HG02885 (cell line): Measurements from ENCODE around the gene KLHL9.

Experiments
- ATAC-seq: cut with Tn5 transposase; IDR thresholded peaks from one replicate; pipeline ENCODE4 v1.9.1; 2021; ENCODE audit warnings: mild to moderate bottlenecking; ENCODE audit not compliant: unreplicated experiment, poor library complexity

Gene KLHL9

DNA sequence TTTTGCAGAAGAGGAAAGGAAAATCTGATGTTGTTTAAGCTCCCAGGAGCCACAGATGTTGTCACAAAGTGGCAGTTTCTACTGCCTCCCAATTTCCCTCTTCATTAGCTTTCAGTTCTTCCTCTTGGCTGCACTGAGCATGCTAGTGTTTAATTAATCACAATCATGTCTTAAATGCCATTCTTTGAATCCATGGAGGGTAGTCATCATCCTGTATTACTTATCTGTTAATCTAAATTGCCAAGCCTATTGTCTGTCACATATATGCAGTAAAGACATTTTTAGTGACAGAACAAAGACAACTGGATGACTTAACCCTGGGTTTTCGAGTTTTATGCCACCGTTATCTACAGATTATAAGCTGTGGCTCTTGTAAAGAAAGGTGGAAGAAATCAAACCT, 14.7 kb downstream of the KLHL9 start:
- ATAC-seq, result no peak

- ATAC-seq, result peak; percentile 81
These were observed 17.0 kb downstream of the KLHL9 start for GRCh38 chr9:21317956-21318923.

DNA sequence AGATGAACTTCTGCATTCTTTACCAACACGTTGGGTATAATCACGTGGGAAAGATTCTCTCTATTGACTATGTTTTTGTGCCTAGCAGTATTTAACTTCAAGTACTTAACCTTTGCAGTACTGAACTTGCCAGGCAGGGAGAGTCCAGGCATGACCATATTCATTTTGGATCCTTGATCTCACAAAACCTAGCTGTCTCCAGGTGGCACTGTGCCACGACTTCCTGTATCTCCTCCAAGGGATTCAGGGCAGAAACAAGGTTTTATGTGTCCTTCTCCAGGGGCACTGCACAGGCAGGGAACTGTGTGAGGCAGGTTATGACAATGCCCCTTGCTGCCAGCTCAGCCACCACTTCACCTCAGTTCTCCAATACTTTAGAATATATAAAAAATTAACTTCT, 18.3 kb downstream of the KLHL9 start:
- no peak for ATAC-seq

- ATAC-seq, result no peak
These were observed 19.0 kb downstream of the KLHL9 start for GRCh38 chr9:21316032-21316842.

- ATAC-seq, result no peak
These were observed 21.1 kb downstream of the KLHL9 start for GRCh38 chr9:21314152-21314551.

DNA sequence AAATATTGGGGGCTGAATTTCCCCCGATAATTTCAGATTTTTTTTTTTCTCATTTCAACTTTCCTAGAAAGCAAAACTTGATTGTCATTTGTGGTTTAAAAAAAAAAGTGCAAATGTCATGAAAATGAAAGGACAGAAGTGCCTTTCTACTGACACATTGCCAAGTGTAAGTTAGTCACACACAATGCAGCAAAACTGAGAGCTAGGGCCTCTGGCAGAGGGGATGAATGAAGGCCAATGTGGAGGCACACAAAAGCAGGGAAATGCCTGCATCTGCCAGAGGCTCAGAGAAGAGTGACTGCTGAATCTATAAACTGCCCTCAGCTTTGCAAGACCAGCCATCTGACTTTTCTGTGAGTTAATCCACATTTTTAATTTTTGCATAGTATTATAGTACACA, 23.3 kb downstream of the KLHL9 start:
- no peak for ATAC-seq

DNA sequence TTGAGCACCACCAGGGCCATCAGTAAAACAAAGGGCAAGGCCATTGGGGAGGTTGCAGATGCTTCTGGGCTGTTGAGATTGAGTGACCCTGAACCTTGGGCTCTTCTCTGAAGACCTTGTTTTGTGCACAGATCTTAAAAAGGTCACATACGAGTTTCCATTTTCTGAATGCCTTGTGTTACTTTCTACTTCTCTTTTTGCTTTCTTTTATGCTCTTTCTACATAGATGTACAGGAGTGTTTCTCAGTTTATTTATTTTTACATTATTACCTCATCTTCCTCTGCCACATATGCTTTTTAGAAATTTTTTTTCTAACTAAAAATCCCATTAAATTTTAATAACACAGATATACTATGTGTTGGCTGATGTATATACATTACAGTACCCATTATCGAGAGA, 30.0 kb downstream of the KLHL9 start, which contains the start of gene IFNA5:
Gene IFNA5, minus strand, starts transcription at position 101 of the 400 bp plus-strand sequence. Its CDS starts 57 bp downstream, at position 44.
- ATAC-seq, result no peak

- ATAC-seq, result no peak
These were observed 39.2 kb downstream of the KLHL9 start for GRCh38 chr9:21295992-21296391.

DNA sequence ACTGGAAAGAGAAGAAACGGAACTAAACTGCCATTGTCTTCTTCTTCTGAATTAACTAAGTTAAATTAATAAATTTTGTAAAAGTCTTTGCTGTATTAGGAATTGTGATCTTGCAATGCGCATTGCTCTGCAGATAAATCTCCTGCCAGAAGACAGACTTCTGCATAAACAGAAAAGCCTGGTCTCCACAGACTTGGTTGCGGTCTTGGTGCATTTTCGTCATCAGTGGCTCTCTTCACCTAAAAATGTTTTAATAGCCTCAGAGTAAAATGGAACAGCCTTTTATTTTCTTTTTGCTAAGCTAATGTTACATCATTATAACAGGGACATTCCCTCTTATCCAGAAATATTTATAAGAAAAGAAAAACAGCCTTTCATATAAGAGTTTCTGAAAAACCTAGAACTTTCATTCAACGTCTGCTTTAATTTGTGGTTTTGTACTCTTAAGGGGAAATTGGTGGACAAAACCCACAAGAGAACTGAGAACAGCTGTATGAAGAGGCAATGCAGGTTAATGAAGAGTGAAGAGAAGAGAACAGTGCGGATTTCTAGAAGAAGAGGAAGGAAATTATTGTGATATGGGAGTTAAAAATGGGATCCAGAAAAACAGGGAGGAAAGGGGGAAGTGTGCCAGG, 40.2 kb downstream of the KLHL9 start:
- ATAC-seq, result peak; percentile 55

DNA sequence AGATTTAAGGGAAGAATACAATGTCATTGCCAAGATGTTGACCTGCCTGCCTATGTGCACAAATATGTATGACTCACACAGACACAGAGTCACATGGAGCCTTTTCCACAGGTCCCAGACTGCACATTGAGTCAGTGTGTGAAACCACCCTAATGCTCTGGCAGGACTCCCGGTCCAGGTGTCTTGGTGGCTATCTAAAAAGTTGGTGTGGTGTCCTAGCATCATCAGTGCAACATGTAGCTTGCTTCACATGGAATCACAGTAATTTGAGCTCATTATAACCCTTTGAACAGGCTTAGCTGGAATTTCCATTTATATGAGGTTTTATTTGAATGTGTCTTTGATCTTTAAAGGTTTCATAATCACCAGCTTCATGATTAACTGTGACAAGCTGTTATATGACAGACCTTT, 40.8 kb downstream of the KLHL9 start:
- peak; percentile 62 for ATAC-seq

DNA sequence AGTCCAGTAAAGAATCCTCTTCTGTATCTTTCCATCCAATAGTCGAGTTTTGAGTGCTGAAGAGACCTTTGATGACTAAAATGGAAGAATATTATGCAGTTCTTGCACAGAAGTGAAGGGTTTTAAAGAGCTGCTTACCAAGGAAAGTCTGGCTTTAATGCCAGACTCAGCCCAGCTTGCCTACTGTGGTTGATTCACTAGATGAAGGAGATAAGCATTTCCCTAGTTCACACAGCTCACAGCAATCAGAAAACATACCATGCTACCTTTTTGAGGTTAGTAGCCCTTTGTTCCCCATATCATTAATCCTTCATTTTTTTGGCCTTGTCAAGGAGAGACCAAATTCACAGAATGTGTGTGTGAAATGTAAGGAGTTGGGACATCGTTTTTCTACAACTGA, 45.4 kb downstream of the KLHL9 start:
- ATAC-seq, result no peak

- ATAC-seq, result no peak
These were observed 47.9 kb downstream of the KLHL9 start for GRCh38 chr9:21287280-21287679.

GRCh38 chr9:21286659-21287058, 48.5 kb downstream of the KLHL9 start:
- ATAC-seq, result no peak

- ATAC-seq, result no peak
These were observed 49.1 kb downstream of the KLHL9 start for GRCh38 chr9:21286099-21286498.

GRCh38 chr9:21281275-21281674, 53.9 kb downstream of the KLHL9 start:
- ATAC-seq, result no peak
